ENCODE results near the gene AQP5.
A peak's percentile ranks its signal among the peaks of the same experiment; 100 is the strongest.
"Not testable (repeated sequence)": the region's sequence is repeated elsewhere in the genome, so short reads cannot be mapped to it uniquely, and the experiment has no call there.

Gene AQP5

DNA sequence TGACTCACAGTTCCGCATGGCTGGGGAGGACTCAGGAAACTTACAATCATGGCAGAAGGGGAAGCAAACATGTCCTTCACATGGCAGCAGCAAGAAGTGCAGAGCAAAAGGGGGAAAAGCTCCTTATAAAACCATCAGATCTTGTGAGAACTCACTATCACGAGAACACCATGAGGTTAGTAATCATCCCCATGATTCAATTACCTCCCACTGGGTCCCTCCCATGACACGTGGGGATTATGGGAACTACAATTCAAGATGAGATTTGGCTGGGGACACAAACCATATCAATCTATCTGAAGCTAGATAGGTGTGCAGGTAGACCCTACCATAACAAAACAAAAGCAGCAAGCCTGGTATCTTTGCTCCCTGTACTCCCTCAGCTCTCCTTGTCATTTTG, 24.8 kb downstream of the AQP5 start:
- not testable (repeated sequence) for H2BK15ac ChIP-seq (ENCODE audit: low read depth, poor library complexity, severe bottlenecking); H3K27me3 ChIP-seq (ENCODE audit: control insufficient read depth in 1 of 2, insufficient read depth in 1 of 2, low read length in 2 of 2); H3K9ac ChIP-seq (ENCODE audit: low read length); H2BK5ac ChIP-seq (ENCODE audit: low read depth, low read length, poor library complexity, severe bottlenecking); DNase-seq; H4K8ac ChIP-seq (ENCODE audit: low read length); H3K4me2 ChIP-seq (ENCODE audit: low read length, poor library complexity, severe bottlenecking); H3K14ac ChIP-seq (ENCODE audit: low read length in 2 of 2); H4K91ac ChIP-seq (ENCODE audit: low read length); H2BK12ac ChIP-seq (ENCODE audit: low read length in 2 of 2); H3K36me3 ChIP-seq (ENCODE audit: control insufficient read depth in 1 of 2, insufficient read depth in 2 of 2, low read depth in 1 of 2, low read length in 2 of 2); H3K79me1 ChIP-seq (replicated peaks; ENCODE audit: low read length, poor library complexity, severe bottlenecking); H2AK5ac ChIP-seq (ENCODE audit: low read length, severe bottlenecking); H3K9me3 ChIP-seq (ENCODE audit: control insufficient read depth, low read length); H3K4ac ChIP-seq (ENCODE audit: low read depth in 1 of 2, low read length in 2 of 2); H3K23ac ChIP-seq (ENCODE audit: low read length in 2 of 2); H3K18ac ChIP-seq (ENCODE audit: low read depth in 1 of 2, low read length in 2 of 2); H3K4me3 ChIP-seq (ENCODE audit: insufficient read depth in 1 of 2, low read depth in 1 of 2, low read length in 2 of 2); H2BK120ac ChIP-seq (ENCODE audit: low read depth, low read length); H2AFZ ChIP-seq (ENCODE audit: low read depth, low read length)
- WGBS, result 64% methylated on average over 3 of the region's 3 CpGs
- Histone ChIP-seq H3K27ac (ENCODE audit: low read length, poor library complexity, severe bottlenecking) (peak overlapping the region; percentile 6), H3K4me1 (ENCODE audit: control insufficient read depth, insufficient read depth, low read depth, low read length) (peaks cover 20% of the 10 kb centered on the region)

DNA sequence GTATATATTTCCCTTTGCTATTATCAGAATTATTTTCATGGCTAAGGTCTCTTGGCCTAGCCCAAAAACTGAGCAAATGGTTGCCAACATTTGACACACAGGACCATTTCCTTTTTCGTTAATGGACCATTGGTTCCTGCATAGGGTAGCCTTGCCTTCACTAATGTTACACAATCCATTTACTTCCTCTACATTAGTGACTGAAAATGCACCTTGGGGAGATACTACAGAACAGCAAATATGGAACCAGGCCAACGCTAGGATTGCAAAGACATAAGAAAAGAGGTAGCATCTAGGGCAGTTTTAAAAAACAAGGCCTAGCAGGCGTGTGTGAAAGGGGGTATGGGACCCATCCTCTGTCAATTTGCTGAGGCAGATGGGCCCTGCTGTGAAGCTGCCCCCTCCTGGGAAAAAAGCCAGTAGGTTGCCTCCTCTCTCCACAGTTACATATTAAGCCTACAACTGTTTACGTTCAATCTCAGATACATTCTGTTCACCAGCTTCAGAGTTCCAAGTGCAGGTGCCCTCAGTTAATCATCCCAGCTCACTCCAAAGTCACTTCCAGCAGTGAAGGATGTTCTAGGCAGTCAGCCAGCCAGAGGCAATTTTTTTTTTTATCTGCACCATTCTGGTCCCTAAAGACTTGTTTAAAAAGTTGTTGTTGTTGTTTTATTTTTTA, 26.1 kb downstream of the AQP5 start:
- Histone ChIP-seq H3K4ac (ENCODE audit: low read depth in 1 of 2, low read length in 2 of 2) (no peak overlapping the region), H2AFZ (ENCODE audit: low read depth, low read length) (no peak overlapping the region), H3K4me3 (ENCODE audit: insufficient read depth in 1 of 2, low read depth in 1 of 2, low read length in 2 of 2) (no peak overlapping the region), H3K9me3 (ENCODE audit: control insufficient read depth, low read length) (no peaks in the 10 kb centered on the region), H3K79me1 (replicated peaks; ENCODE audit: low read length, poor library complexity, severe bottlenecking) (peaks cover 5% of the 10 kb centered on the region), H2AK5ac (ENCODE audit: low read length, severe bottlenecking) (no peak overlapping the region), H2BK5ac (ENCODE audit: low read depth, low read length, poor library complexity, severe bottlenecking) (no peak overlapping the region), H3K27ac (ENCODE audit: low read length, poor library complexity, severe bottlenecking) (peak overlapping the region; percentile 53), H3K23ac (ENCODE audit: low read length in 2 of 2) (no peak overlapping the region), H2BK120ac (ENCODE audit: low read depth, low read length) (no peak overlapping the region), H2BK12ac (ENCODE audit: low read length in 2 of 2) (no peak overlapping the region), H4K91ac (ENCODE audit: low read length) (no peak overlapping the region), H3K4me2 (ENCODE audit: low read length, poor library complexity, severe bottlenecking) (no peak overlapping the region), H4K8ac (ENCODE audit: low read length) (no peak overlapping the region), H3K14ac (ENCODE audit: low read length in 2 of 2) (no peak overlapping the region), H3K4me1 (ENCODE audit: control insufficient read depth, insufficient read depth, low read depth, low read length) (peaks cover 15% of the 10 kb centered on the region), H3K36me3 (ENCODE audit: control insufficient read depth in 1 of 2, insufficient read depth in 2 of 2, low read depth in 1 of 2, low read length in 2 of 2) (peaks cover 3 to 21% of the 10 kb centered on the region in 2 experiments), H2BK15ac (ENCODE audit: low read depth, poor library complexity, severe bottlenecking) (no peak overlapping the region), H3K18ac (ENCODE audit: low read depth in 1 of 2, low read length in 2 of 2) (no peak overlapping the region), H3K9ac (ENCODE audit: low read length) (no peak overlapping the region), H3K27me3 (ENCODE audit: control insufficient read depth in 1 of 2, insufficient read depth in 1 of 2, low read length in 2 of 2) (no peaks in the 10 kb centered on the region)
- 89% methylated on average over 4 of the region's 4 CpGs for WGBS
- DNase-seq, result no peak

- H3K27me3 ChIP-seq (ENCODE audit: control insufficient read depth in 1 of 2, insufficient read depth in 1 of 2, low read length in 2 of 2); H2AK5ac ChIP-seq (ENCODE audit: low read length, severe bottlenecking); H2BK12ac ChIP-seq (ENCODE audit: low read length in 2 of 2); H3K18ac ChIP-seq (ENCODE audit: low read depth in 1 of 2, low read length in 2 of 2); H3K14ac ChIP-seq (ENCODE audit: low read length in 2 of 2); H3K4ac ChIP-seq (ENCODE audit: low read depth in 1 of 2, low read length in 2 of 2); H2AFZ ChIP-seq (ENCODE audit: low read depth, low read length); H3K27ac ChIP-seq (ENCODE audit: low read length, poor library complexity, severe bottlenecking); H4K91ac ChIP-seq (ENCODE audit: low read length); H3K79me1 ChIP-seq (replicated peaks; ENCODE audit: low read length, poor library complexity, severe bottlenecking); H3K9me3 ChIP-seq (ENCODE audit: control insufficient read depth, low read length); H3K4me2 ChIP-seq (ENCODE audit: low read length, poor library complexity, severe bottlenecking); H2BK5ac ChIP-seq (ENCODE audit: low read depth, low read length, poor library complexity, severe bottlenecking); H2BK15ac ChIP-seq (ENCODE audit: low read depth, poor library complexity, severe bottlenecking); H3K23ac ChIP-seq (ENCODE audit: low read length in 2 of 2); H3K4me1 ChIP-seq (ENCODE audit: control insufficient read depth, insufficient read depth, low read depth, low read length); DNase-seq; H2BK120ac ChIP-seq (ENCODE audit: low read depth, low read length); H3K4me3 ChIP-seq (ENCODE audit: insufficient read depth in 1 of 2, low read depth in 1 of 2, low read length in 2 of 2); H4K8ac ChIP-seq (ENCODE audit: low read length); H3K9ac ChIP-seq (ENCODE audit: low read length): not testable (repeated sequence)
- peaks cover 9 to 34% of the 10 kb centered on the region in 2 experiments for H3K36me3 ChIP-seq (ENCODE audit: control insufficient read depth in 1 of 2, insufficient read depth in 2 of 2, low read depth in 1 of 2, low read length in 2 of 2)
- WGBS, result 100% methylated on average over 1 of the region's 2 CpGs
Observed at GRCh38 chr12:49989400-49989799, 27.7 kb downstream of the AQP5 start.

GRCh38 chr12:49990273-49990672, 28.6 kb downstream of the AQP5 start:
- H2BK12ac ChIP-seq (ENCODE audit: low read length in 2 of 2), result no peak overlapping the region
- H3K14ac ChIP-seq (ENCODE audit: low read length in 2 of 2), result no peak overlapping the region
- WGBS, result 100% methylated on average over 1 of the region's 4 CpGs
- no peak overlapping the region for H3K4me3 ChIP-seq (ENCODE audit: insufficient read depth in 1 of 2, low read depth in 1 of 2, low read length in 2 of 2)
- no peak overlapping the region for H2AK5ac ChIP-seq (ENCODE audit: low read length, severe bottlenecking)
- H3K79me1 ChIP-seq (replicated peaks; ENCODE audit: low read length, poor library complexity, severe bottlenecking), result peaks cover 5% of the 10 kb centered on the region
- no peak overlapping the region for H4K91ac ChIP-seq (ENCODE audit: low read length)
- H2BK120ac ChIP-seq (ENCODE audit: low read depth, low read length), result no peak overlapping the region
- no peaks in the 10 kb centered on the region for H3K27me3 ChIP-seq (ENCODE audit: control insufficient read depth in 1 of 2, insufficient read depth in 1 of 2, low read length in 2 of 2)
- no peak for DNase-seq
- H3K4ac ChIP-seq (ENCODE audit: low read depth in 1 of 2, low read length in 2 of 2), result no peak overlapping the region
- no peak overlapping the region for H3K4me2 ChIP-seq (ENCODE audit: low read length, poor library complexity, severe bottlenecking)
- no peak overlapping the region for H3K18ac ChIP-seq (ENCODE audit: low read depth in 1 of 2, low read length in 2 of 2)
- H3K4me1 ChIP-seq (ENCODE audit: control insufficient read depth, insufficient read depth, low read depth, low read length), result peaks cover 4% of the 10 kb centered on the region
- no peak overlapping the region for H3K9ac ChIP-seq (ENCODE audit: low read length)
- H2AFZ ChIP-seq (ENCODE audit: low read depth, low read length), result no peak overlapping the region
- H4K8ac ChIP-seq (ENCODE audit: low read length), result no peak overlapping the region
- H2BK15ac ChIP-seq (ENCODE audit: low read depth, poor library complexity, severe bottlenecking), result no peak overlapping the region
- H3K36me3 ChIP-seq (ENCODE audit: control insufficient read depth in 1 of 2, insufficient read depth in 2 of 2, low read depth in 1 of 2, low read length in 2 of 2), result peaks cover 9 to 41% of the 10 kb centered on the region in 2 experiments
- no peak overlapping the region for H2BK5ac ChIP-seq (ENCODE audit: low read depth, low read length, poor library complexity, severe bottlenecking)
- H3K27ac ChIP-seq (ENCODE audit: low read length, poor library complexity, severe bottlenecking), result no peak overlapping the region
- H3K23ac ChIP-seq (ENCODE audit: low read length in 2 of 2), result no peak overlapping the region
- no peaks in the 10 kb centered on the region for H3K9me3 ChIP-seq (ENCODE audit: control insufficient read depth, low read length)

All from mesenchymal stem cell (in vitro differentiated cells and primary cell).